GM18870 (cell line): Measurements from ENCODE around the gene NR1D2.
A peak's percentile ranks its signal among the peaks of the same experiment; 100 is the strongest.

Experiments used
- ATAC-seq: cut with Tn5 transposase; IDR thresholded peaks from one replicate; pipeline ENCODE4 v1.9.1; 2021; ENCODE audit warnings: moderate library complexity; ENCODE audit not compliant: unreplicated experiment

The NR1D2 gene

DNA sequence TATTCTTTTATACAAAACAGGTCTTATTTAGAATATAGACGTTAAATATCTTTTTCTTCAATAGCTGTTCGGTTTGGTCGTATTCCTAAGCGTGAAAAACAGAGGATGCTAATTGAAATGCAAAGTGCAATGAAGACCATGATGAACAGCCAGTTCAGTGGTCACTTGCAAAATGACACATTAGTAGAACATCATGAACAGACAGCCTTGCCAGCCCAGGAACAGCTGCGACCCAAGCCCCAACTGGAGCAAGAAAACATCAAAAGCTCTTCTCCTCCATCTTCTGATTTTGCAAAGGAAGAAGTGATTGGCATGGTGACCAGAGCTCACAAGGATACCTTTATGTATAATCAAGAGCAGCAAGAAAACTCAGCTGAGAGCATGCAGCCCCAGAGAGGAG, 16.8 kb downstream of the NR1D2 start:
- ATAC-seq: no peak

DNA sequence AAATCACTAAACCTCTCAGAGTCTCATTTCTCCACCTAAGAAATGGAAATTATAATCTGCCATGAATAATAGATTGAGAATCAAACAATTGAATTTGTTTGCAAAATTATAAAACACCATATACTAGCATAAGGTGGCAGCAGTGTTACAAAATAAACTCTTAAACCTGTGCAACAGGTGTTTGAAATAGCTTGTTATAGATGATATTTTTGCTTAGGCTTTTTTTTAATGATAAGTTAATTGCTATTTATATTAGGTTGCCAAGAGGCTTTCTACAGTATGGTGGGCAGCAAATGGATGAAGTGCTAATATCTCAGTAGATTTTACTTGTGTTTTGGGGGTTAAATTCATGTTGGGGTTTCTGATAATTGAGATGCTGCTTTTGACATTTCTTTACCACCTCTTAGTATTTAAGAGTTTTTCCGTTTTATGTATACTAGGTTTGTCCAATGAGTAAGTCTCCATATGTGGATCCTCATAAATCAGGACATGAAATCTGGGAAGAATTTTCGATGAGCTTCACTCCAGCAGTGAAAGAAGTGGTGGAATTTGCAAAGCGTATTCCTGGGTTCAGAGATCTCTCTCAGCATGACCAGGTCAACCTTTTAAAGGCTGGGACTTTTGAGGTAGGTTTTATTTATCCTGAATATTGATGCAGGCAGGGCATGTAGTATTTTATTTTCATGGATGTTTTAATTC, 19.6 kb downstream of the NR1D2 start:
- no peak for ATAC-seq

DNA sequence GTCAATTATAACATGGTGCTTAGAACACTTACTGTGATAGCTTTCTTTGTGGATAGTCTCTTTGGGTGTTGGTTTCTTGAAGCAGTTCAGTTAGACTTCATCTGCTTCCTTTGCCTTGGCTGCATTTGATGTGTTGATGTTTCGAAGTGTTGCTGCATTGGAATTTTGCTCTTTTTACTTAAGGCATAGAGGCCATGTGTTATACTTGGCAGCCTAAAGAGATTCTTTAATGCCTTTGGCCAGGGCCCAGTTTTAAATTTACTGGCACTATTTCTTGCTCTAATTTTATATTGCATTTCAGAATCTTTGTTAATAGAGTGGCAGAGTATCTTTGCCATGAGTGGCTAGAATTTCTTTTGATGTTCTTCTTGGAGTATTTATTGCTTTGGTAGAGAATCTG, 21.2 kb downstream of the NR1D2 start:
- no peak for ATAC-seq

DNA sequence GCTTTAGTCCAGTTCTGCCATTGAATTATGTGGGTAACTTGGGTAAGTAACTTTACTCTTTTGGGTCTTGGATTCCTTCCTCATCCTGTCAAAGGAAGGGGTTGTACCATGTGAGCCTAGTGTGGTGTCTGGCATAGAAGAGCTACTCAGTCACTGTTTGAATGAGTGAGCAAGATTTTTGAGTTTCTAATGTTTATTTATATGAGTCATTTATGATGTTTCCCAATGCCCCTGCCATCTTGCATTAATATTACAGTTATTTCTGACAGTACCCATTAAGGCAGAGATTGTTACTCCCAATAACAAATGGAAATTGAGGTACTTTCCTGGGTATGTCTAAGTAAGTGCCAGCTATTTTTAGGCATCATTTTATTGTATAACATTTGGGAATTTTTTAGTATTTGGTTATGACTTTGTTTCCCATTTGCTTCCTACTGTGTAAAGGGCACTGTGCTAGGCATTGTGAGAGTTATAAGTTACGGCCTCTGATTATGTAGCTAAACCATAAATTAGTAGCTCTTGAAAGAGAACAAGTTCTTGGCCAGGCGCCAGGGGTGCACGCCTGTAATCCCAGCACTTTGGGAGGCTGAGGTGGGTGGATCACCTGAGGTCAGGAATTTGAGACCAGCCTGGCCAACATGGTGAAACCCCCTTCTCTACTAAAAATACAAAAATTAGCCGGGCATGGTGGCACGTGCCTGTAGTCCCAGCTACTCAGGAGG, 23.5 kb downstream of the NR1D2 start:
- no peak for ATAC-seq

DNA sequence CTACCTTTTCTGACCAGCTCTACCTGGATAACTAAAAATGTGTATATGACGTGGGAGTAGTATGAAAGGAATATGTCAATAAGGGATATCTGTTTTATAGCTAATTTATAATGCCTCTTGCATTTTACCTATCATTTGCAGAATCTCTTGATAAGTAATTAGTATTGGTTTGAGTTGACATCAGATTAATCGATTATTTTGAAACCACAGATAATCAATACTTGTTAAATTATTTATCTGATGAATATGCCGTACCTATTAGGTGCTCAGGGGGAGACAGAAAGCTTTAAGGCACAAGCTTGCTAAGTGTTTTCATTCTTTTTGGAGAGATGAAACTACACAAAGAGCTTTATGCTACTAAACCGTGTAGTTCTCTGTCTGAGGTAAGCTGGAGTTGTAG, 24.3 kb downstream of the NR1D2 start:
- ATAC-seq: no peak

DNA sequence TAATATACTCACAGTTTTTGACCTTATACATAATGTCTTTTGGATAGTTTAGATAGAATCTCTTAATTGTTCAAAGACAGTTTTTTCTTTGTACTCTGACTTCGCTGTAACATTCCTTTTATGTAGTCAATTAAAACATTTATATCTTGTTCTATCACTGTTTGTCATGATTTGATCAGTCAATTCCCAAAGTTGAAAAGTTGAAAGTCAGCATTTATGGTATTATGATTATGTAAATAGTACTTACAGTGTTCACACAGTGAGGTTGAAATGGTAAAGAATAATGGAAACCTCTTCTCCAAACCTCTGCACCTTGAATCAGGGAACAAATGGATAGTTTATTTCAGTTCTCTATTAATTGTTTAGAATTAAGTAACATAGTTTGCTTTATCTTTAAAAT, 26.6 kb downstream of the NR1D2 start:
- no peak for ATAC-seq

DNA sequence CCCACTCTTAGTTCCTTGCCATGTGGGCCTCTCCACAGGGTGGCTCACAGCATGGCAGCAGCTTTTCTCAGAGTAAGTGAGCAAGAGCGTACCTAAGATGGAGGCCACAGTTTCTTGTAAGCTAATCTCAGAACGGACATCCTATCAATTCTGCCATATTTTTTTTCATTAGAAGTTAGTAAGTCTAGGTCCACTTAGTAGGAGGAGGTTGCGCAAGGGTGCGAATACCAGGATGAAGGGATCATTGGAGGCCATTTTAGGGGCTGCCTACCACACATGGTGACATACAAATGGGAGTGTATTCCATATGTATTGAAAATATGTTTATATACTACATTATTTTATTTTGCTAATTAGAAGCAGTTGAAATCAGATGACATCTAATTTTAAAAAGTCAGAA, 31.5 kb downstream of the NR1D2 start:
- no peak for ATAC-seq

DNA sequence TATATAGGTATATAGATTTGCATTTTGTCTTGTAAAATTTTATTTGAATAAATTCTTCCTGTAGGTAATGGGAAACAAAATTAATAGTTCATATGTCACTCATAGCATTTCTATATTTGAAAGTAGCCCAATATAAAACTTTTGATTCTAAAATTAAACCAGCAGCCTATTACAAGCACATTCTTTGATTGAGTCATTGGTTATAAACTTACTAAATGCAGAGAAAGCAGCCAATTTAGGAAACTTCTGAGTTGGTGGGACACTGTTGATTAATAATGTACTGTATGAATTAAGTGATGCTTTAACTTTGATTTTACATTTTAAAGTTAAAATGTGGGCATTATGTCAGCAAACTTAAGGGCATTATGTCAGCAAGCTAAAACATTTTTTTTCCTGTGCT, 34.5 kb downstream of the NR1D2 start:
- no peak for ATAC-seq

DNA sequence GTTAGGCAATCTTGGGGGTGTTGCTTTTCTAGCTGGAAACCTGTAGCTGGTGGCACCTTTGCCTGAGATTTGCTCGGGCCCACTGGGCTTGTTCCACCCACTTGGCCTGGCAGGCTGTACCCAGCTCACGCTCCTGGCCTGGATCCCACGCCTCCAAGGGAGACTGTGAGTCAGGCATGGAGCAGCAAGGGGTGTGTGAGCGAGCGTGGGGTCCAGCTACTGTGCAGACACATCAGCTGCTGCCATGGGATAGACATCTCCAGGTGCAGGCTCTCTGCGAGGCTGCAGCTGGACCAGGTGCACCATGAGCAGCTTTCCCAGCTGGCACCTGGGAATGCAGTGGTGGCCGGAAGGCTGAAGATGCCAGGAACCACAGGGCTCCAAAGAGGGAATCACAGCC, 36.0 kb downstream of the NR1D2 start:
- ATAC-seq: no peak

DNA sequence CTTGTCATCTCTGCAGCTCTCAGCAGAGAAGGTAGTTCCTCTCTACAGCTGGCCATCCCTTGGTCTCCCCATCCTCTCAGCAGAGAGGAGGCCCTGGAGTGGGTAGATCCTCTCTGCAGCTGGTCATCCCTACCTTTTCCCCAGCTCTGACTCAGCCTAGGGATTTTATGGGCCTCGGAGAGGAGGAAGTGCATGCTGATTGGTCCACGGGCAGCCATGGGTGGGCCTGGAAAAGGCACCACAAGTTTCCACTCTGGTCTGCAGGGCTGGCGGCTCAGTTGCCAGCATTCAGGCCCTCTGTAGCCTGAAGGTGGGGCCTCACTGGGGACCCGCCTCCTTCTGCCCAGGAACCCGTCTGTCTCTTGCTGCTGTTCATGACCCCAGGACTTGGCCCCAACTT, 36.9 kb downstream of the NR1D2 start:
- ATAC-seq: no peak

DNA sequence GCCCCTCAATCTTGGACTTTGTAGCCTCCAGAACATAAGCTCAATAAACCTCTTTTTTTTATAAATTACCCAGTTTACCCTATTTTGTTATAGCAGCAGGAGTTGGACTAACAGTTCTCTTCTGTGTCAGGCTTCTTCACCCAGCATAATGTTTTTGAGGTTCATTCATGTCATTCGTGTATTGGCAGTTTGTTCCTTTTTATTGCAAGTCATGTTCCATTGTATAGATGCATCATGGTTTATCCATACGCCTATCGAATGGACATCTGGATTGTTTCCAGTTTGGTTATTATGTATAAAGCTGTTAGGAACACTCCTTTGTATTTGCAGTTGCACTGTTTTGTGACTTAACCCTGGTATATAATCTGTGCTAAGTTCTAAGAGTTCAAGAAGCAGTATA, 39.8 kb downstream of the NR1D2 start:
- no peak for ATAC-seq

DNA sequence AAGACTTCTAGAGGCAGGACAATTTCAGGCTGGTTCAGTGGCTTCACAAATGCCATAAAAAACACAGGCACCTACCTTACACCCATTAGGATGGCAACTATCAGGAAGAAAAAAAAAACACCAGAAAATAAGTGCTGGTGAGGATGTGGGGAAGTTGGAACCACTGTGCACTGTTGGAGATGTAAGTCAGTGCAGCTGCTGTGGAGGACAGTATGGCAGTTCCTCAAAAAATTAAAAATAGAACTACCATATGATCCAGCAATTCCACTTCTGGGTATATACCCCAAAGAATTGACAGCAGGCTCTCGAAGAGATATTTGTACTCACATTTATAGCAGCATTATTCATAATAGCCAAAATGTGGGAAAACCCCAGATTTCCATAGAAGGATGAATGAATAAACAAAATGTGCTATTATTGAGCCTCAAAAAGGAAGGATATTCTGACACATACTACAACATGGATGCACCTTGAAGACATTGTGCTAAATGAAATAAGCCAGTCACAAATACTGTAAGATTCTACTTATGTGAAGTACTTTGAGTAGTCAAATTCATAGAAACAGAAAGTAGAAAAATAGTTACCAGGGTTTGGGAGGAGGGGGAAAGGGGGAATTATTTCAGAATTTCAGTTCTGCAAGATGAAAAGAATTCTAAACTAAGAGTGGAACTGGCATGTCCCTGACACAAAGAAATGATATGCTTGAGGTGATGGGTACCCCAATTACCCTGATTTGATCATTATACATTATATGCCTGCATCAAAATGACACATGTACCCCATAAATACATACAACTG, 40.9 kb downstream of the NR1D2 start:
- peak; percentile 58 for ATAC-seq

DNA sequence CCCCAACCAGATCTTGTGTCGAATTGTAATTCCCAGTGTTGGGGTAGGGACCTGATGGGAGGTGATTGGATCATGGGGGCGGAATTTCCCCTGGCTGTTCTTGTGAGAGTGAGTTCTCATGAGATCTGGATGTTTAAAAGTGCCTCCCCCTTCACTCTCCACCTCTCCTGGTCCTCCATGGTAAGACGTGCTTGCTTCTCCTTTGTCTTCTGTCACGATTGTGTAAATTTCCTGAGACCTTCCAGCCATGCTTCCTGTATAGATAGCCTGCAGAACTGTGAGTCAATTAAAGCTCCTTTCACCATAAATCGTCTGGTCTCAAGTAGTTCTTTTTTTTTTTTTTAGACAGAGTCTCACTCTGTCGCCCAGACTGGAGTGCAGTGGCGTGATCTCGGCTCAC, 42.3 kb downstream of the NR1D2 start:
- ATAC-seq: no peak

DNA sequence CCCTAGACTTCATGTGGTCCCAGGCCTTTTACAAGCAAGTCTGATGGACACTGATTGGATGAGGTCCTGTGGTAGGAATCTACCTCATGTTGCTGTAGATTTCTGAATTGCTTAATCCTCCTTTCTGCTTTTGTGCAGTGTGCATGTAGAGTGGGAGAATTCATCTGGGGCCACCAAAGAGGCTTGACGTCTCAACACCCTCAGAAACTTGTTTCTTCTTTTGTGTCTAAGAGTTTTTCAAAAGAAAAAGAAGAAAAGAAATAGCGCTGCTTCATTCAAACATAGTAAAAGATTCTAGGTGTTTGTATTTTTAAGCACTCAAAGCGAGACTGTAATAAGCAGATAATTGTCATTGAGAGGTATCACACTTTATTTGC, 46.2 kb downstream of the NR1D2 start:
- ATAC-seq: no peak

DNA sequence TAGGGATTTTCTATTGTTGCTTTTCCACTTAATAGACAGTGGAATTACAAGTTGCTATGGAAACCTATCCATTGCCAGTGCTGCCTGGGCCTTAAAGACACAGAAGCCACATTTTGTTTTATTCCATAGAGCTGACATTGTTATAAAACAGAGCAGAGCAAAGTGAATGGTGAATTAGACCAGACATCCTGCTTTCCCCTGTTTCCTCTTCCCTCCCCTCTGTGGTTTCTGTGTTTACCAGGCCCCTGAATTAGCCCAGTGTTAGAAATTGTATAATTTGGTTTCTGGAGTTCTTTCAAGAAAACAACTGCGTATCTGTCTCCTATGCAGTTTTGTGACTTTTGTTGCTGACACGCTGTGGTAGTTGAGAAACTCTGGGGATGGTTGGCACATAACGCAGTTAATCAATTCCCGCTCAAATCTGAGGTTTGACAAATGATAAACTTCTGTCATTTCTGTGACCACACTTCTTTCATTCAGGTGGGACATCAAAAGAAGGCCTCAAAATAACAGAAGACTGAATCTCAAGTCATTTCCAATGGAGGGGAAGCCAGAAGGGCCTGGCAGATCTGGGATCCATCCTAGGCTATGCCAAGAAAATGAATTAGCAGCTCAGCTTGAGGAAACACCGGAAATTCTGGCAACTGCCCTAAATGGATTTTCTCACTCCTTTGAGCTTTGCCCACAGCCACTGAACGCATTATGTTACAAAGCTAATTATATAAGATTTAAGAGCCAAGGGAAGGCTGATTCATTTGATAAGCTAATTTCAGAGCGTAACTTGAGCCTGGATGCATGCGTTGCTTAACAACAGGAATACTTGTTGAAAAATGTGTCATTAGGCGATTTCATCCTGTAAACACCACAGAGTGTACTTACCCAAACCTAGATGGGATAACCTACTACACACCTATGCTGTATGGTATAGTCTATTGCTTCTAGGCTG, 46.9 kb downstream of the NR1D2 start:
- no peak for ATAC-seq

DNA sequence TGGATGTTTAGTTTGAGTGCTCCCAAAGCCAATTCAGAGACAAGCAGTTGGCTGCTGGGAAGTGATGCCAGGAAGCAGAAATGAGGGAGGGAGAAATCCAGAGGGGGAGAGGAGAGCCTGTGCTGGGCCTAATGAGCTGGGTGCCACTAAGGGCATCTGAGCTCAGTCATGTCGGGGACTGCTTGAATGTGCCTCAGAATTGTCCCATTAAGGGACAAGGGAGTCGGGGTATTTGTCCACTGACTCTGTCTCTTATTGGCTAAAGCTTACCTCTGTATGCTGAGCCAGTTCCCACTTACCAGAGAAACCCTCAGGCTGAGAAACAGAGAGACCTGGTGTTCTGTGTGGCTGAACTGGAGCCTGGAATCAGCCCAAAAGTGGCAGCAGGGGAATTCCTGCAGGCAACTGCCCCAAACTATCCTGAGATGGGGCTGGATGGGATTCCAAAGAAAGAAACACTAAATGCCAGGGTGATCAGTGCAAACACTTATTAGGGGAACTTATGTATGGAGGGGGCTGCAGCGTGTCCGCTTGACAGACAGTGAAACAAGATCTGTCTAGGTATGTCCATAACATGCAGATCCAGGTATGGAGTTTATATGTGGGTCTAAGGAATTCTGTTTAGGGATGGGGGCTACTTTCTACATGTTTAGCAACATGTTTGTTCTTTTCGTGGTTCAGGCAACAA, 48.6 kb downstream of the NR1D2 start:
- ATAC-seq: no peak

DNA sequence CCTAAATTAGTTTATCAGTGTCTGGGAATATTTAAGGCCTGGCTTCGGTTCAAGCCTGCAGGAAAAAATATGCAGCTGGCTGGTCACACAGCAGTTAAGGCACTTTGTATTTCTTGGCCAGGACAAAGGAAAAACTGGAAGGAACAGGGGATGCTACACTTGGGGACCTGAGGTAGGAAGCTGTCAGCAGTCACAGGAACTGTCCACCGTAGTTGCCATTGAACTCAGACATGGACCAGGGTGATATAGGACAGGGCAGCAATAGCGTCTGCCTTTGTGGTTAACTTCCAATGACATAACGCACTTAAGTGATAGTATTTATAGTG, 49.1 kb downstream of the NR1D2 start:
- ATAC-seq: no peak

DNA sequence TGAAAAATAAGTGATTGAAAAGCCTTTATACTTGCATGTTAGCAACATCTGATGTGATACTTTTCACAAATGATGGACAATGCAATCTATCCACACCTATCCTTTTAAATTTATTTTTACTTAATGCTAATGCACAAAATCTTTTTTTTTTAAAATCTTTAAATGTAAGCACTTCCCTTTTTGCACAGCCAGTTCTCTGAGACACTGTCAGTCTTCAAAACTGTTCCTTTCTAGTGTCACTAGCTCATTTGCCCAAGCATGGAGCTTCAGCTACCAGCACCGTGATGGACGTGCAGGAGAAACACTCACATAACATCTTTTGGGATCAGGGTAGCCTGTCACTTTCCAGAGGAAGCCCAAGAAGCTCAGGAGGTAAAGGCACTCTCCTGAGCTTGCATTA, 50.1 kb downstream of the NR1D2 start:
- ATAC-seq: no peak

DNA sequence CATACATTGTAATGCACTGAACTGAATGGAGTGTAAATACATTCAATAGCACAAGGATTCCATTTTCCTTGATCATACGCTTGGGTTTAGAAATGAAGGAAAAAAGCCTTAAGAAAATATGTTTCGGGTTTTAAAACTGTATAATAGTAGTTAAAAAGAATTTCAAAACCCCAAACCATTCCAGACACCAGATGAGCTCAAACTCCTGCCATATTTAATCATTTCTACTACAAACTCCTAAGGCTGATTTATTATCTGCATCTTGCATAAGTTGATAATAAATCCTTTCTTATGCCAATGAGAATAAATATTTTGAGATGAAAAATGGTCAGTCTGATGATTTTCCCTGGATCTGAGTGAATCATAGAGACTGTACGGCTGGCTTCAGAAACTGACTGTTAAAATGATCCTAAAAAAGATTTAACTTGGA, 51.0 kb downstream of the NR1D2 start:
- ATAC-seq: no peak

DNA sequence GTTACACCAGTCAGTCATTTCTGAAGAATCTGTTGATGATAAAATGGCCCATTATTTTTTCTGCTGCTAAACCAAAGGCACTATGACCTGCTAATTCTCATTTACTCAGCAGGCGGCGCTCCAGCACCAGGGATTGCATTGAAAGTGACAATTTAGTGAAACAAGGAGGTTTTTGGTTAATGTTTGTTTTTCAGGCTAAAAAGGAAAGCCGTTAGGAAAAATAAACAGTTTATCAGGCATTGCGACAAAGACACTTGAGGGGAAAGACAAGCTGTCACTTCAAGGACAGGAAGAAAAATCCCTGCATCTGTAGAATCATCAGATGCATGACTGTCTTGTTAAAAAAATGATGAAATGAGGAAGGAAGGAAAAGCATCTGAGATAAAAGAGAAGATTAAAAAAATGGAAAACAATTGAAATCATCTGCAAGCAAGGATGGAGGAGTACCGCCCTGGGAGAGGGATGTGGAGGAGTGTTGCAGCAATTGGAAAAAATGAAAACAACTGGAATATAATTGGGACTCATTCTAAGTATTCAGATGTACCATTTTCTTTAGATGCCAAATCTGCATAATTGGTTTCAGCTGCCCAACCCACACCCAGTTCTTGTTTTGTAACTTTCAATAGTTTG, 54.0 kb downstream of the NR1D2 start:
- ATAC-seq: peak; percentile 47
